Progenitor cell of endocrine pancreas (in vitro differentiated cells): Measurements from ENCODE around the gene BCAP31. TPM values are rescaled to one million over a fixed set of nuclear protein-coding genes. Genes with fewer than 3 reads are reported as not detected.
"Not testable (repeated sequence)": the region's sequence is repeated elsewhere in the genome, so short reads cannot be mapped to it uniquely, and the experiment has no call there.

ENCODE experiments used
- DNase-seq: peaks from one replicate; pipeline ENCODE4 v3.0.0; 2021; ENCODE audit warnings: low spot score; ENCODE audit not compliant: unreplicated experiment
- H3K27ac Mint-ChIP-seq: 2 replicates; pipeline ENCODE4 v1.8.0; 2021; ENCODE audit warnings: mild to moderate bottlenecking, moderate library complexity, mixed read lengths
- H3K27me3 Mint-ChIP-seq: 2 replicates; pipeline ENCODE4 v1.8.0; 2021; ENCODE audit warnings: mixed read lengths
- H3K36me3 Mint-ChIP-seq: 2 replicates; pipeline ENCODE4 v1.8.0; 2022; ENCODE audit warnings: mixed read lengths; ENCODE audit not compliant: insufficient read depth
- H3K4me1 Mint-ChIP-seq: 2 replicates; pipeline ENCODE4 v1.8.0; 2021; ENCODE audit warnings: low read depth, mixed read lengths
- H3K4me3 Mint-ChIP-seq: 2 replicates; pipeline ENCODE4 v1.8.0; 2021; ENCODE audit warnings: low read depth, mild to moderate bottlenecking, moderate library complexity, mixed read lengths
- H3K9me3 Mint-ChIP-seq: 2 replicates; pipeline ENCODE4 v1.8.0; 2021; ENCODE audit warnings: low read depth, mixed read lengths
- total RNA-seq: library from RNA; stranded (reverse); gene quantifications from 2 replicates; pipeline ENCODE4 v1.2.1, GENCODE V29; 2021
- TF ChIP-seq, protein P1 (sequence below): fragments of 200-600 bp; sonication (generic); IDR thresholded peaks from one replicate; pipeline ENCODE4 v1.5.0; 2021; ENCODE audit warnings: antibody characterized with exemption, mild to moderate bottlenecking; ENCODE audit not compliant: unreplicated experiment

Gene BCAP31
- total RNA-seq, 1 donor from 2014 or later = 142 TPM

DNA sequence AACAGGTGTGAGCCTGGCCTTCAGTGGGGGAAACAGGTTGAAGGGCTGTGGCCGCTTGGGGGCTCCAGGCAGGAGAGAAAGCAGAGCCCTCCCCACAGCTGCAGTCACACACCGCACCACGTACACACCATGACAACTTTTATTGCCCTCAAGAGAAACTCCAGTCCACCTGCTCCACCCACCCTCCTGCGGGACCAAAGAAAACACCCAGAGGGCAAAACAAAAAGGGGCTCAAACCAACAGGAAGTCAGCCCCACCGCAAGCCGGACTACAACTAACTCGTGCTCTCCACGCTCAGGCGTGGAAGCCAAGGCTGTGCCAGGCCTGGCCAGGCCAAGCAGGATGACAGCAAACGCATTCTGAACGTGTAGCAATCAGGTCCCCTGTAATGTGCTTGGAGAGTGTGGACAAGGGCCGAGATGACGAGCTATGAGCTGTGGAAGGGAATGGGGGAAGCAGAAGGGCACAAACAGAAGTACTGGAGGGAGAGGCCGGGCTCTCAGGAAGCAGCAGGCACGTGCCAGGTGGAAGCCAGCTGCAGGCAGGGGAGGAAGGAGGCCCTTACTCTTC, 23.7 kb downstream of the BCAP31 start:
- no peak overlapping the region for H3K4me3 Mint-ChIP-seq
- H3K4me1 Mint-ChIP-seq = no peaks in the 10 kb centered on the region
- TF ChIP-seq, protein P1, sequence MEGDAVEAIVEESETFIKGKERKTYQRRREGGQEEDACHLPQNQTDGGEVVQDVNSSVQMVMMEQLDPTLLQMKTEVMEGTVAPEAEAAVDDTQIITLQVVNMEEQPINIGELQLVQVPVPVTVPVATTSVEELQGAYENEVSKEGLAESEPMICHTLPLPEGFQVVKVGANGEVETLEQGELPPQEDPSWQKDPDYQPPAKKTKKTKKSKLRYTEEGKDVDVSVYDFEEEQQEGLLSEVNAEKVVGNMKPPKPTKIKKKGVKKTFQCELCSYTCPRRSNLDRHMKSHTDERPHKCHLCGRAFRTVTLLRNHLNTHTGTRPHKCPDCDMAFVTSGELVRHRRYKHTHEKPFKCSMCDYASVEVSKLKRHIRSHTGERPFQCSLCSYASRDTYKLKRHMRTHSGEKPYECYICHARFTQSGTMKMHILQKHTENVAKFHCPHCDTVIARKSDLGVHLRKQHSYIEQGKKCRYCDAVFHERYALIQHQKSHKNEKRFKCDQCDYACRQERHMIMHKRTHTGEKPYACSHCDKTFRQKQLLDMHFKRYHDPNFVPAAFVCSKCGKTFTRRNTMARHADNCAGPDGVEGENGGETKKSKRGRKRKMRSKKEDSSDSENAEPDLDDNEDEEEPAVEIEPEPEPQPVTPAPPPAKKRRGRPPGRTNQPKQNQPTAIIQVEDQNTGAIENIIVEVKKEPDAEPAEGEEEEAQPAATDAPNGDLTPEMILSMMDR = no peak
- peak overlapping the region; percentile 62 for H3K27ac Mint-ChIP-seq
- H3K27me3 Mint-ChIP-seq = no peaks in the 10 kb centered on the region
- no peaks in the 10 kb centered on the region for H3K9me3 Mint-ChIP-seq
- H3K36me3 Mint-ChIP-seq = peaks cover 5% of the 10 kb centered on the region
- DNase-seq = no peak

DNA sequence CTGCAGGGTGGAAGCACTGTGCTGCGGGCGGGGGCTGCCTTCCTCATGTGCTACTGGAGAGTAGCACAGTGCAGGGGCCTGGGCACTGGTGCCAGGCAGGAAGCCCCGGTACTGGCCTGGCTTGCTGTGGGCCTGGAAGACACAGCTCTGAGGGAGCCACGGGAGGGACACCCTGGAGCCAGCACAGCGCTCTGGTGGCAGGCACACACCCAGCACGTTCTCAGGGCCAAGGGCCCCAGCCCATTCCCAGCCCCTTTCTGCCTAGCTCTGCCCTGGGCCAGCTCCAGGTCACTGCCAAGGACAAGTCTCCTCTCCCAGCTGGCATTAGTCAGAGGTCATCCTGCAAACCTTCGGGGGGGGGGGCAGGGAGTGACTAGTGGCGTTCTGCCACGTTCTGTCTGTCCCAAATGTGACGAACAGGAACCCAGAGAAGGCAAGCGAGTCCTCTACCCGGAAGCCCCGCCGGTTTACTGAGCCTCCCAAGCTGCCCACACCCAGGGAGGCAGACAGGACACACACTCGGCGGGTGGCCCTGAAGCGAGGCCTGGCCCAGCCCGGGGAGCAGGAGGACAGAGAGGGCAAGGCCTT, 24.3 kb downstream of the BCAP31 start:
- H3K36me3 Mint-ChIP-seq = not testable (repeated sequence)

DNA sequence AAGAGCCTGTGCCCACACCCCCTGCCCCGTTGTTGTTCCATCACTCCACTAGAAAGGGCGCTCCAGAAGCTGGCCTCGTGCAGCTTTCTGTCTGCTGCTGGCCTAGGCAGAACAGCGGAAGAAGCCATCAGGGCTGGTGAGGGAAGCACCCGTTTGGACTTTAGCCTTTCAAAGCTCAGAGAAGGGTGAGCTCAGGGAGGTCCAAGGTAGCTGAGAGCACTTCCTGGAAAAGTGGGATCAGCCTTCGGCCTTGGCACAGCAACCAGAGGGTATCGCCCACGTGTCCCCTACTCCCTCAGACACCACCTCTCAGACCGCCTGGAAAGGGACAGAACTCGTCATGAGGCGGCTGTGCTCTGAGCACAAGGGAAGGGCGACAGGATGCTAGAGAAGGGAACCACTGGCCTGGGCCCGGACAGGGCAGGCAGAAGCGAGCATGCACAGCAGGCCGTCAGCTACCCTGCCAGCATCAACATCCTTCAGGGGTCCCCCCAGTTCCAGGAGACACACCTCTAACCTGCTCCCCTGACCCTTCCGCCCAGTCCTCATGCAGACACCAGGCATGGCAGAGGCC, 24.9 kb downstream of the BCAP31 start:
- H3K4me1 Mint-ChIP-seq, H3K27me3 Mint-ChIP-seq: not testable (repeated sequence)

More for the DNA sequence above, 24.3 kb downstream of the BCAP31 start:
- not testable (repeated sequence) for H3K4me1 Mint-ChIP-seq, H3K27me3 Mint-ChIP-seq, DNase-seq, H3K9me3 Mint-ChIP-seq, H3K27ac Mint-ChIP-seq, H3K4me3 Mint-ChIP-seq

DNA sequence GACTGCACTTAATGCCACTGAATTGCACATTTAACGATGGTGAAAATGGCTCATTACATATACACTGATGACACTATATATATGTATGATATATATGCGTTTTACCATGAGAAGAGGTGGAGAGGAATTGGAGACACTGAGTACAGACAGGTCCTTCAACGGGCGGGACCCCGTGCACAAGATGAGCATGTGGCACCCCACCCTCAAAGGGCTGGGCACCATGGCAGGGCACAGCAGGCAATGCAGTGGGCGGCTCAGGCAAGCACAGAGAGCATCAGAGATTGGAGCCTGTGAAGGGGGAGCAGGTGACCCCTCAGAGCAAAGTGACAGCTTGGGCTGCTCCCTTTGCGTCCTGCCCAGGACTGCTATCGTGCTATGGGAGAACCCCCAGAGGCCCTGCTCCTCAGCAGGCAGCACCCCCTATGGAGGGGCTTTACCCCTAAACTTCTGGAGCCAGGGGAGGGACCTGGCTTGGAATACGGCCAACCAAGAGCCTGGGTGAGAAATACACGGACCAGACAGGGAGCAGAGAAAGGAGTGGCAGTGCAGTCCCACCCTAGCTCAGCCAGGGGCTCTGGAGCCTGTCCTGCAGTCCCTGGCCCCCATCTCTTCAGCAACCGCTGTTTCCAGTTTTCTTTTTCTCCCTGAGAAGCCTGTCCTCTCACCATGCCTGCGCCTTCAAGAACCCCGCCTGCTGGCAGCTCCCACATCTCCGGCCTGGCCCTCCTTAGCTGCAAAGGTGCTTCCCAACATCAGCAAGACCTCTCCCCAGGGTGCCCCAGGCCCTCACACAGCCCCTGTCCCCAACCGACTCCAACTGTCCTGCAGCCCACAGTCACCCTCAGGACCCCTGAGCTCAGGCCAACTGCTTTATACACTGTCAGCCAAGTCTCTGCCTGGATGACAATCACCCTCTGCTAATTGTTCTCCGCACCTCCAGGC, 26.0 kb downstream of the BCAP31 start:
- no peaks in the 10 kb centered on the region for H3K4me1 Mint-ChIP-seq
- H3K4me3 Mint-ChIP-seq = no peak overlapping the region
- no peaks in the 10 kb centered on the region for H3K27me3 Mint-ChIP-seq
- no peak for DNase-seq
- H3K9me3 Mint-ChIP-seq = no peaks in the 10 kb centered on the region
- H3K27ac Mint-ChIP-seq = peak overlapping the region; percentile 17
- peaks cover 3% of the 10 kb centered on the region for H3K36me3 Mint-ChIP-seq
- TF ChIP-seq, protein P1 = no peak

More for the DNA sequence above, 24.9 kb downstream of the BCAP31 start:
- not testable (repeated sequence) for H3K27ac Mint-ChIP-seq, H3K4me3 Mint-ChIP-seq, H3K9me3 Mint-ChIP-seq, H3K36me3 Mint-ChIP-seq, DNase-seq

DNA sequence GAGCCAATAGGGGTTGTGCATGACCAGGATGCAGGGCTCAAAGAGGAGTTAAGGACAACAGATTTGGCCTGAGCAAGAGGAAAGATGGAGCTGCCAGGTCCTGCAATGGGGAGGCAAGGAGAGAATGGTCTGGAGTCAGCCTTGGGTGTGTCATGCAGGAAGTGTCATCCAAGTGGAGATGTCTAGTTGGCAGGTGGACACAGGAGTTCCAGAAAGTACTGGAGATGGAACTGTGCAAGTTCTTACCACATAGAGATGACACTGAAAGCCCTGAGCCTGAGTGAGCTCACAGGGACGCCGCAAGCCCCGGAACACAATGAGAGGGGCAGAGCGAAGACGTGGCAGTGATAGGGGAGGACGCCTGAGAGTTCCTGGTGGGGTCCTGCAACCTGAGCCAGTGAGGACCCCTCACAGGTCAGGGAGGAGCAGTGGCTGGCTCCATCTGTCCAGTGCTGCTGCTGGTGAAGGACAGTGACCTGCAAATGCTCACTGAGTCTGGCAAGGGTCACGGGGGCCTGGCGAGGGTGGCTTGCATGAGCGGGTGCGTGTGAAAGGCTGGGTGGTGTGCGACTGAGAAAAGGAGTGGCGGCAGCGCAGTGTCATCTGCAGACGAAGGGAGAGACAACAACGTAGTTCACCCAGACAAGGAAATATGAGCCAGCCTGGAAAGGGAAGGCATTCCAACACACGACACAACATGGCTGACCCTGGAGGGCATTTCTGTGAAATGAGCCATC, 27.0 kb downstream of the BCAP31 start:
- not testable (repeated sequence) for H3K4me3 Mint-ChIP-seq, DNase-seq
- H3K27ac Mint-ChIP-seq = peak overlapping the region; percentile 65

DNA sequence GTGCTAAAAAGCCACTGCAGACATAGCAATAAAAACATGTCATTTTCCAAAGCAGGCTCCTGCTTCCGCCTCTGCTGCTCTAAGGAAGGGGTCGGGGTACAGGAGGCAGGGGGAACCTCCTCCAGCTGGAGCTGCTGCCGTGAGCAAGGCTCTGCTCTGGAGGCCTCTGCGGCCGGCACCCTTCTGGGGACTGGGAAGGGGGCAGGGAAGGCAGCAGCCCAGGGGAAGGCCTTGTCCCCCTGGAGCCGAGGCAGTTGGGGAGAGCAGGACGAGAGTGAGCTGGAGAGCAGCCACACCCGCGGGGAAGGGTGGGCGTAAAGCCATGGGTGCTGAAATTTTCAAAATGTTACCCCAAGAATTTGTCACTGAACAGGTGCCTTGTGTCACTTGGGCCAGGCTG, 27.6 kb downstream of the BCAP31 start:
- not testable (repeated sequence) for H3K36me3 Mint-ChIP-seq, H3K4me1 Mint-ChIP-seq, H3K9me3 Mint-ChIP-seq, H3K27me3 Mint-ChIP-seq, H3K4me3 Mint-ChIP-seq, H3K27ac Mint-ChIP-seq, DNase-seq

More for the DNA sequence above, 27.0 kb downstream of the BCAP31 start:
- not testable (repeated sequence) for H3K4me1 Mint-ChIP-seq, H3K27me3 Mint-ChIP-seq, H3K36me3 Mint-ChIP-seq, H3K9me3 Mint-ChIP-seq
